ENCODE measurements around the gene CREB5. TPM values are rescaled to one million over a fixed set of nuclear protein-coding genes. Genes with fewer than 3 reads are reported as not detected.

CREB5 gene
- total RNA-seq, 1 experiment from 2014 or later: 40.5 TPM

DNA sequence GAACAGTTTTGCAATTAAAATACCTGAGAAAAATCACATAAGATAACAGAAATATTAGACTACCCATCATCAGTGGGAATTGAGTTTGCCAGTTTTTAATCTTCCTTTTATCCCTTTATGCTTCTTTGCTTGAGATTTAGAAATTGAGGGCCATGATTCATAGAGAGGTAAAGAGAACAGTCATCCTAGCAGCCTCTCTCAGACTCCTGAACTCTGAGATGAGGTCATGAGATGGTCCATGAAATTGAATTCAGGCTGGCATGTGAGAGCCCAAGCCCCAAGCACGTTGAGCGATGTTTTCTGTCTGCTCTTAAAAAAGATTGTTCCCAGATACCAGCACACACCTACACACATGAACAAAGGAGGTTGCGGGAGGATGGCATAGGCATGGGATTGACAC lies 91.1 kb downstream of the CREB5 start:
- no peak for DNase-seq (ENCODE audit: unreplicated experiment)
- Mint-ChIP-seq H3K27me3 (ENCODE audit: insufficient read depth, unreplicated experiment) (no peaks in the 10 kb centered on the region), H3K4me3 (ENCODE audit: unreplicated experiment) (no peak overlapping the region), H3K4me1 (ENCODE audit: insufficient read depth, unreplicated experiment) (no peaks in the 10 kb centered on the region), H3K27ac (ENCODE audit: low read depth, unreplicated experiment) (no peak overlapping the region), H3K9me3 (ENCODE audit: unreplicated experiment) (no peaks in the 10 kb centered on the region), H3K36me3 (ENCODE audit: insufficient read depth, unreplicated experiment) (no peaks in the 10 kb centered on the region)
- POLR2A ChIA-PET: no interaction called here
- BruUV-seq (replicated peaks): no TSS peak
- CTCF ChIA-PET: no interaction called here
- TF ChIP-seq, protein P1, sequence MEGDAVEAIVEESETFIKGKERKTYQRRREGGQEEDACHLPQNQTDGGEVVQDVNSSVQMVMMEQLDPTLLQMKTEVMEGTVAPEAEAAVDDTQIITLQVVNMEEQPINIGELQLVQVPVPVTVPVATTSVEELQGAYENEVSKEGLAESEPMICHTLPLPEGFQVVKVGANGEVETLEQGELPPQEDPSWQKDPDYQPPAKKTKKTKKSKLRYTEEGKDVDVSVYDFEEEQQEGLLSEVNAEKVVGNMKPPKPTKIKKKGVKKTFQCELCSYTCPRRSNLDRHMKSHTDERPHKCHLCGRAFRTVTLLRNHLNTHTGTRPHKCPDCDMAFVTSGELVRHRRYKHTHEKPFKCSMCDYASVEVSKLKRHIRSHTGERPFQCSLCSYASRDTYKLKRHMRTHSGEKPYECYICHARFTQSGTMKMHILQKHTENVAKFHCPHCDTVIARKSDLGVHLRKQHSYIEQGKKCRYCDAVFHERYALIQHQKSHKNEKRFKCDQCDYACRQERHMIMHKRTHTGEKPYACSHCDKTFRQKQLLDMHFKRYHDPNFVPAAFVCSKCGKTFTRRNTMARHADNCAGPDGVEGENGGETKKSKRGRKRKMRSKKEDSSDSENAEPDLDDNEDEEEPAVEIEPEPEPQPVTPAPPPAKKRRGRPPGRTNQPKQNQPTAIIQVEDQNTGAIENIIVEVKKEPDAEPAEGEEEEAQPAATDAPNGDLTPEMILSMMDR (IDR thresholded peaks at IDR 0.05; ENCODE audit: unreplicated experiment): no peak
- intact Hi-C loops (cut with micrococcal nuclease): no loop called here

DNA sequence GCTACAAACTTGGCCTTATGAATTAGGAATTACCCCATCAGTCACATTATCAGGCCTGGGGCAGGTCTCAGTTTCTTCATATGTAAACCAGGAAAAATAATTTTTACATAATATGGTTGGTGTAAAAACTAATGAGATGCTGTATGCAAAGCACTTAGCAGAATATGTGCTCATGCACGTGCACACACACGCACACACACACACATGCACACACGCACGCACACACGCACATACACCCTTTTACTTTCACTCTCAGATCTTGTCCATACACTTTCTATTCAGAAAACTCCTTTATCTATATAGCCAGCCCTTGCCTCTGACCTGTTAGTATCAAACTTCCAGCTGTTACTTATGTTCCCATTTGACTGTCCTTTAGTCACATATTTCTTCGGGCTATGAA lies 92.7 kb downstream of the CREB5 start:
- Mint-ChIP-seq H3K27me3 (ENCODE audit: insufficient read depth, unreplicated experiment) (no peaks in the 10 kb centered on the region), H3K36me3 (ENCODE audit: insufficient read depth, unreplicated experiment) (no peaks in the 10 kb centered on the region), H3K4me3 (ENCODE audit: unreplicated experiment) (no peak overlapping the region), H3K9me3 (ENCODE audit: unreplicated experiment) (no peaks in the 10 kb centered on the region), H3K27ac (ENCODE audit: low read depth, unreplicated experiment) (no peak overlapping the region), H3K4me1 (ENCODE audit: insufficient read depth, unreplicated experiment) (no peaks in the 10 kb centered on the region)
- BruUV-seq (replicated peaks): no TSS peak
- DNase-seq (ENCODE audit: unreplicated experiment): no peak
- CTCF ChIA-PET: interaction anchor here (1.0 kb wide), 1 partner anchor 90 kb away, joined by 3 read pairs; no protein-coding TSS in a partner anchor
- TF ChIP-seq, protein P1 (IDR thresholded peaks at IDR 0.05; ENCODE audit: unreplicated experiment): no peak
- intact Hi-C loops (cut with micrococcal nuclease): no loop called here
- POLR2A ChIA-PET: no interaction called here

DNA sequence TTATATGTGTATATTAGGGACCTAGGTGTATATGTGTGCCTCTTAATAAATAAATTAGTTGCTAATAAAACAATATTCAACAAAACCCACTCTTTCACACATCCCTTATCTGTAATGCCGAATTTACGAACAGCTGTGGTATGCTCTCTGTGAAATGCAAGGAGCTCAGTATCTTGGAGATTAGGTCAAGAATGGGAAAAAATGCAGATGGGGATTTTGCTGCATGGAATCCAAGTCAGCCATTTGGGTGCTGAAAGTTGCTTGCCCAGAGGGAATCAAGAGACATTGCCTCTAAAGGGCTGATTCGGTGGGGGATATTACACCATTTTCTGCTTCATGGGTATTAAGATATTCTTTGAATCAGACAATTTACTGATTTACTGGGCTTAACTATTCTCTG lies 93.5 kb downstream of the CREB5 start:
- no TSS peak for BruUV-seq (replicated peaks)
- DNase-seq (ENCODE audit: unreplicated experiment): no peak
- POLR2A ChIA-PET: no interaction called here
- no peaks in the 10 kb centered on the region for H3K9me3 Mint-ChIP-seq (ENCODE audit: unreplicated experiment)
- H3K4me3 Mint-ChIP-seq (ENCODE audit: unreplicated experiment): no peak overlapping the region
- H3K36me3 Mint-ChIP-seq (ENCODE audit: insufficient read depth, unreplicated experiment): no peaks in the 10 kb centered on the region
- H3K4me1 Mint-ChIP-seq (ENCODE audit: insufficient read depth, unreplicated experiment): no peaks in the 10 kb centered on the region
- H3K27ac Mint-ChIP-seq (ENCODE audit: low read depth, unreplicated experiment): no peak overlapping the region
- H3K27me3 Mint-ChIP-seq (ENCODE audit: insufficient read depth, unreplicated experiment): no peaks in the 10 kb centered on the region
- intact Hi-C loops (cut with micrococcal nuclease): no loop called here
- CTCF ChIA-PET: interaction anchor here (0.6 to 1.4 kb wide), 3 partner anchors 80 to 348 kb away, joined by 3 to 4 read pairs (median 3); no protein-coding TSS in a partner anchor
- TF ChIP-seq, protein P1 (IDR thresholded peaks at IDR 0.05; ENCODE audit: unreplicated experiment): no peak

DNA sequence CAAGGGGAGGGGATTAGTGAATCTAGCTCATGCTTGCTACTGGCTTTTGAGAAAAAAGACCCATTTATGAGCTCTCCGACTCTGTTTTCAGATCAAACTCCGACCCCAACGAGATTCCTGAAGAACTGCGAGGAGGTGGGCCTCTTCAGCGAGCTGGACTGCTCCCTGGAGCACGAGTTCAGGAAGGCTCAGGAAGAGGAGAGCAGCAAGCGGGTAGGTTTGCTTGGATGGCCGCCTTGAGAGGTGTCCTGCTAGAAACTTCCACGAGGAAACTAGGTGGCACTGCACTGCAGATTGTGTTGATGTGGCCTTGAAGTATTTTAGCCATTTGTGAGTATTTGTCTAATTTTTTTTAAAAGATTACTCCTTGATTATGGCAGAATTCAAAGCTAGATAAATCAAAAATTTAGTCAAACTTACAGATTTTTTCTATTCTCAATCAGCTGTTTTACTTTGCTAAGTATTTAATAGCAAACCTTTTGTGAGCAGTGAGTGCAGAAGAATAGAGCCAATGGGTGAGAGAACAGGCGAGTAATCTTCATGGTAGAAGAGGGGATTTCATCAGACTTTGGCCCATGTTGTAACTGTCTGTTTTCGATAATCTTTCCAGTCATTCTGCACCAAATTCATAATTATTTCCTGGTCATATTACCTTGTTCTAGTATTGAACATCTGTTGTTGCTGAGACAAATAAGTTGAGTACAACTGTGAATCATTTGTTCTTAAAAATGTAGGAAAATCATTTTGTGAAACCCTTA lies 95.4 kb downstream of the CREB5 start:
- no peak overlapping the region for H3K27ac Mint-ChIP-seq (ENCODE audit: low read depth, unreplicated experiment)
- no peaks in the 10 kb centered on the region for H3K36me3 Mint-ChIP-seq (ENCODE audit: insufficient read depth, unreplicated experiment)
- CTCF ChIA-PET: interaction anchor here (0.6 kb wide), 1 partner anchor 104 kb away, joined by 5 read pairs; no protein-coding TSS in a partner anchor
- intact Hi-C loops (cut with micrococcal nuclease): no loop called here
- H3K4me1 Mint-ChIP-seq (ENCODE audit: insufficient read depth, unreplicated experiment): no peaks in the 10 kb centered on the region
- no TSS peak for BruUV-seq (replicated peaks)
- TF ChIP-seq, protein P1 (IDR thresholded peaks at IDR 0.05; ENCODE audit: unreplicated experiment): no peak
- DNase-seq (ENCODE audit: unreplicated experiment): no peak
- POLR2A ChIA-PET: no interaction called here
- H3K4me3 Mint-ChIP-seq (ENCODE audit: unreplicated experiment): no peak overlapping the region
- no peaks in the 10 kb centered on the region for H3K9me3 Mint-ChIP-seq (ENCODE audit: unreplicated experiment)
- H3K27me3 Mint-ChIP-seq (ENCODE audit: insufficient read depth, unreplicated experiment): peaks cover 10% of the 10 kb centered on the region
